Central memory CD4-positive, alpha-beta T cell (primary cell): ENCODE data around the gene ACO2.
"Not testable (repeated sequence)": the region's sequence is repeated elsewhere in the genome, so short reads cannot be mapped to it uniquely, and the experiment has no call there.

ENCODE experiments used
- DNase-seq: peaks from one replicate; pipeline ENCODE4 v3.0.0; 2022

Gene ACO2

GRCh38 chr22:41543854-41544670, 75.1 kb downstream of the ACO2 start, which contains the start of gene POLR3H:
TSS of gene POLR3H (minus strand) at chr22:41544470. CDS start at chr22:41544101, 369 bp downstream.
- peak; percentile 94 for DNase-seq

GRCh38 chr22:41544671-41545476, 76.0 kb downstream of the ACO2 start:
- no peak for DNase-seq

- no peak for DNase-seq
Measured at GRCh38 chr22:41548830-41549211, 79.9 kb downstream of the ACO2 start.

GRCh38 chr22:41550952-41551491, 82.1 kb downstream of the ACO2 start:
- DNase-seq: no peak

- DNase-seq: no peak
Measured at GRCh38 chr22:41551877-41552582, 83.1 kb downstream of the ACO2 start.

- DNase-seq: no peak
Measured at GRCh38 chr22:41555325-41555982, 86.5 kb downstream of the ACO2 start.

- no peak for DNase-seq
Measured at GRCh38 chr22:41556561-41556960, 87.6 kb downstream of the ACO2 start.

- DNase-seq: no peak
Measured at GRCh38 chr22:41557401-41558240, 88.7 kb downstream of the ACO2 start.

GRCh38 chr22:41558241-41558630, 89.3 kb downstream of the ACO2 start:
- DNase-seq: not testable (repeated sequence)

- DNase-seq: no peak
Measured at GRCh38 chr22:41560095-41560471, 91.2 kb downstream of the ACO2 start.

GRCh38 chr22:41561335-41561734, 92.4 kb downstream of the ACO2 start:
- DNase-seq: no peak

GRCh38 chr22:41561788-41562187, 92.9 kb downstream of the ACO2 start:
- DNase-seq: no peak

- no peak for DNase-seq
Measured at GRCh38 chr22:41562461-41562860, 93.5 kb downstream of the ACO2 start.

- DNase-seq: no peak
Measured at GRCh38 chr22:41563051-41563711, 94.3 kb downstream of the ACO2 start.

GRCh38 chr22:41564563-41564962, 95.6 kb downstream of the ACO2 start:
- no peak for DNase-seq

- no peak for DNase-seq
Measured at GRCh38 chr22:41565403-41566054, 96.6 kb downstream of the ACO2 start.

GRCh38 chr22:41567512-41567768, 98.5 kb downstream of the ACO2 start:
- DNase-seq: no peak

GRCh38 chr22:41568811-41569210, 99.9 kb downstream of the ACO2 start:
- no peak for DNase-seq

GRCh38 chr22:41570221-41570620, 101.3 kb downstream of the ACO2 start:
- no peak for DNase-seq

GRCh38 chr22:41571786-41572185, 102.9 kb downstream of the ACO2 start:
- DNase-seq: no peak

GRCh38 chr22:41572305-41572704, 103.4 kb downstream of the ACO2 start:
- DNase-seq: not testable (repeated sequence)
